Hepatocyte (in vitro differentiated cells): ENCODE data around the gene LRRFIP1. TPM values are rescaled to one million over a fixed set of nuclear protein-coding genes. Genes with fewer than 3 reads are reported as not detected.

Experiments used
- DNase-seq: peaks from one replicate; pipeline ENCODE4 v3.0.0-alpha.2; 2016; ENCODE audit warnings: low spot score
- H2AFZ ChIP-seq: fragments of 200-600 bp; sonication (generic); 2 replicates; pipeline ENCODE4 v1.6.0; 2016; ENCODE audit warnings: antibody characterized with exemption, mild to moderate bottlenecking
- H3K27ac ChIP-seq: fragments of 200-600 bp; sonication (generic); 2 replicates; pipeline ENCODE4 v1.5.1; 2016; ENCODE audit warnings: mild to moderate bottlenecking
- H3K27me3 ChIP-seq: fragments of 200-600 bp; sonication (generic); 2 replicates; pipeline ENCODE4 v1.6.1; 2016
- H3K36me3 ChIP-seq: fragments of 200-600 bp; sonication (generic); replicated peaks from 2 replicates; pipeline ENCODE4 v1.5.1; 2016; ENCODE audit warnings: low read depth; ENCODE audit not compliant: insufficient read depth
- H3K4me1 ChIP-seq: fragments of 200-600 bp; sonication (generic); 2 replicates; pipeline ENCODE4 v1.5.1; 2016; ENCODE audit warnings: mild to moderate bottlenecking, moderate library complexity; ENCODE audit not compliant: insufficient read depth
- H3K4me2 ChIP-seq: fragments of 200-600 bp; sonication (generic); 2 replicates; pipeline ENCODE4 v1.6.0; 2016
- H3K4me3 ChIP-seq: fragments of 200-600 bp; sonication (generic); 2 replicates; pipeline ENCODE4 v1.5.1; 2016; ENCODE audit warnings: mild to moderate bottlenecking
- H3K79me2 ChIP-seq: fragments of 200-600 bp; sonication (generic); 2 replicates; pipeline ENCODE4 v1.6.0; 2017; ENCODE audit warnings: mild to moderate bottlenecking
- H3K9me2 ChIP-seq: fragments of 200-600 bp; sonication (generic); replicated peaks from 2 replicates; pipeline ENCODE4 v1.6.0; 2017; ENCODE audit warnings: mild to moderate bottlenecking; ENCODE audit not compliant: insufficient read depth
- H3K9me3 ChIP-seq: fragments of 200-600 bp; sonication (generic); 2 replicates; pipeline ENCODE4 v1.5.1; 2016; ENCODE audit warnings: low read depth, mild to moderate bottlenecking
- H4K20me1 ChIP-seq: fragments of 200-600 bp; sonication (generic); 2 replicates; pipeline ENCODE4 v1.6.0; 2016; ENCODE audit warnings: mild to moderate bottlenecking; ENCODE audit not compliant: insufficient read depth, poor library complexity, severe bottlenecking
- CTCF ChIP-seq: fragments of 200-600 bp; sonication (generic); IDR thresholded peaks from 2 replicates; pipeline ENCODE4 v1.5.1; 2016; ENCODE audit warnings: antibody characterized with exemption, mild to moderate bottlenecking; ENCODE audit not compliant: poor library complexity
- EZH2 ChIP-seq: fragments of 200-600 bp; sonication (generic); IDR thresholded peaks from 2 replicates; pipeline ENCODE4 v1.6.1; 2016; ENCODE audit warnings: antibody characterized with exemption, mild to moderate bottlenecking, borderline replicate concordance
- EZH2phosphoT487 ChIP-seq: fragments of 200-600 bp; sonication (generic); IDR thresholded peaks from one replicate; pipeline ENCODE4 v1.6.1; 2018; ENCODE audit warnings: antibody characterized with exemption, mild to moderate bottlenecking, low read depth, moderate library complexity; ENCODE audit not compliant: unreplicated experiment, severe bottlenecking
- WGBS: methylation state at CpG from one replicate; pipeline ENCODE4 v1.1.6; 2016; ENCODE audit warnings: low lambda C conversion rate; ENCODE audit errors: missing lambda C conversion rate; 5-methylcytosine and 5-hydroxymethylcytosine counted together
- polyA plus RNA-seq: library from polyadenylated mRNA; unstranded; fragments of >200 nt; fragmentation: Nextera tagmentation; extraction: Ambion mirVana; gene quantifications from 2 replicates; pipeline ENCODE4 v1.2.1, GENCODE V29; 2016
- total RNA-seq: library from RNA; depleted of rRNA; stranded (reverse); fragments of >200 nt; gene quantifications from 2 replicates; pipeline ENCODE4 v1.2.3, GENCODE V29; 2014

The LRRFIP1 gene
- total and polyA plus RNA-seq, 2 experiments from 2014 or later: 42.7 to 64.1 TPM

GRCh38 chr2:237722616-237723015, 95.2 kb downstream of the LRRFIP1 start:
- H3K4me3 ChIP-seq: no peak overlapping the region
- H4K20me1 ChIP-seq: no peaks in the 10 kb centered on the region
- no peak overlapping the region for H3K4me2 ChIP-seq
- H3K27me3 ChIP-seq: no peaks in the 10 kb centered on the region
- H3K9me2 ChIP-seq: no peaks in the 10 kb centered on the region
- H3K79me2 ChIP-seq: peaks cover 60% of the 10 kb centered on the region
- 98% methylated on average over 7 of the region's 7 CpGs for WGBS
- no peak for DNase-seq
- no peak overlapping the region for H3K27ac ChIP-seq
- TF ChIP-seq EZH2: no peak
- no peak for TF ChIP-seq EZH2phosphoT487
- TF ChIP-seq CTCF: no peak
- no peaks in the 10 kb centered on the region for H3K9me3 ChIP-seq
- no peaks in the 10 kb centered on the region for H3K36me3 ChIP-seq
- peaks cover 38% of the 10 kb centered on the region for H3K4me1 ChIP-seq
- no peak overlapping the region for H2AFZ ChIP-seq

- H3K36me3 ChIP-seq: no peaks in the 10 kb centered on the region
- H4K20me1 ChIP-seq: no peaks in the 10 kb centered on the region
- no peaks in the 10 kb centered on the region for H3K27me3 ChIP-seq
- no peaks in the 10 kb centered on the region for H3K9me2 ChIP-seq
- no peak overlapping the region for H3K4me3 ChIP-seq
- TF ChIP-seq EZH2 (no peak), CTCF (no peak), EZH2phosphoT487 (no peak)
- peaks cover 38% of the 10 kb centered on the region for H3K4me1 ChIP-seq
- no peak overlapping the region for H3K4me2 ChIP-seq
- H3K9me3 ChIP-seq: no peaks in the 10 kb centered on the region
- H3K27ac ChIP-seq: peak overlapping the region; percentile 38
- peaks cover 60% of the 10 kb centered on the region for H3K79me2 ChIP-seq
- 95% methylated on average over 1 of the region's 1 CpG for WGBS
- DNase-seq: no peak
- no peak overlapping the region for H2AFZ ChIP-seq
These were observed 95.6 kb downstream of the LRRFIP1 start for GRCh38 chr2:237723023-237723422.

GRCh38 chr2:237723602-237724001, 96.2 kb downstream of the LRRFIP1 start:
- DNase-seq: peak; percentile 79
- 33% methylated on average over 3 of the region's 3 CpGs for WGBS
- peak overlapping the region; percentile 39 for H3K27ac ChIP-seq
- H3K27me3 ChIP-seq: no peaks in the 10 kb centered on the region
- H3K4me2 ChIP-seq: no peak overlapping the region
- H3K9me2 ChIP-seq: no peaks in the 10 kb centered on the region
- H4K20me1 ChIP-seq: no peaks in the 10 kb centered on the region
- no peaks in the 10 kb centered on the region for H3K9me3 ChIP-seq
- peaks cover 38% of the 10 kb centered on the region for H3K4me1 ChIP-seq
- H3K36me3 ChIP-seq: no peaks in the 10 kb centered on the region
- H2AFZ ChIP-seq: no peak overlapping the region
- peaks cover 61% of the 10 kb centered on the region for H3K79me2 ChIP-seq
- no peak for TF ChIP-seq EZH2phosphoT487
- TF ChIP-seq EZH2: no peak
- TF ChIP-seq CTCF: no peak
- no peak overlapping the region for H3K4me3 ChIP-seq
